KBM-7 (cell line): ENCODE results near the gene HLA-DQB1.
"Not testable (repeated sequence)": the region's sequence is repeated elsewhere in the genome, so short reads cannot be mapped to it uniquely, and the experiment has no call there.

Experiments used
- DNase-seq: peaks from one replicate; pipeline ENCODE4 v3.0.0-alpha.2; 2015
- in situ Hi-C: fragments of 300-500 bp; cut with MboI; formaldehyde crosslinking; loops from 2 replicates; pipeline ENCODE4 v1.14.3; 2020; ENCODE audit warnings: low sequenced_read_pairs, low pct_unique_long_range_greater_than_20kb, mixed read lengths

Gene HLA-DQB1

GRCh38 chr6:32637219-32637880, 29.1 kb downstream of the HLA-DQB1 start, which contains the start of gene HLA-DQA1:
TSS of gene HLA-DQA1 (plus strand) at chr6:32637406. CDS start at chr6:32637459, 53 bp downstream.
- no peak for DNase-seq
- in situ Hi-C loops = no loop called here

GRCh38 chr6:32635526-32636123, 30.8 kb downstream of the HLA-DQB1 start:
- no peak for DNase-seq
- in situ Hi-C loops = no loop called here

GRCh38 chr6:32629793-32630192, 36.7 kb downstream of the HLA-DQB1 start:
- DNase-seq = not testable (repeated sequence)

GRCh38 chr6:32627831-32628230, 38.6 kb downstream of the HLA-DQB1 start:
- in situ Hi-C loops = no loop called here
- no peak for DNase-seq

More at GRCh38 chr6:32629793-32630192, 36.7 kb downstream of the HLA-DQB1 start:
- in situ Hi-C loops = not testable (repeated sequence)

GRCh38 chr6:32627249-32627648, 39.2 kb downstream of the HLA-DQB1 start:
- in situ Hi-C loops = no loop called here
- no peak for DNase-seq

GRCh38 chr6:32625137-32625536, 41.3 kb downstream of the HLA-DQB1 start:
- no peak for DNase-seq
- in situ Hi-C loops = no loop called here

GRCh38 chr6:32624565-32624964, 41.9 kb downstream of the HLA-DQB1 start:
- in situ Hi-C loops = no loop called here
- no peak for DNase-seq

GRCh38 chr6:32623693-32624092, 42.8 kb downstream of the HLA-DQB1 start:
- no peak for DNase-seq
- in situ Hi-C loops = no loop called here

GRCh38 chr6:32622545-32623401, 43.7 kb downstream of the HLA-DQB1 start:
- in situ Hi-C loops = no loop called here
- peak; percentile 53 for DNase-seq

GRCh38 chr6:32621372-32621771, 45.1 kb downstream of the HLA-DQB1 start:
- DNase-seq = no peak
- in situ Hi-C loops = no loop called here

- in situ Hi-C loops = no loop called here
- no peak for DNase-seq
Observed at GRCh38 chr6:32617751-32618150, 48.7 kb downstream of the HLA-DQB1 start.

GRCh38 chr6:32615885-32616532, 50.4 kb downstream of the HLA-DQB1 start:
- in situ Hi-C loops = no loop called here
- no peak for DNase-seq

- in situ Hi-C loops = no loop called here
- DNase-seq = no peak
Observed at GRCh38 chr6:32614366-32615081, 51.9 kb downstream of the HLA-DQB1 start.

- no peak for DNase-seq
- in situ Hi-C loops = no loop called here
Observed at GRCh38 chr6:32613475-32613874, 53.0 kb downstream of the HLA-DQB1 start.

GRCh38 chr6:32610682-32611296, 55.7 kb downstream of the HLA-DQB1 start:
- in situ Hi-C loops = no loop called here
- DNase-seq = no peak

- DNase-seq = peak; percentile 97
- in situ Hi-C loops = no loop called here
Observed at GRCh38 chr6:32609731-32610640, 56.5 kb downstream of the HLA-DQB1 start.
